DOHH2 (cell line): ENCODE data around the gene CRTAP.

ENCODE experiments used
- H3F3A ChIP-seq: fragments of 200-600 bp; sonication (generic), shearing (Covaris generic); 2 replicates; pipeline ENCODE4 v1.6.0; 2016; ENCODE audit warnings: antibody characterized with exemption, mild to moderate bottlenecking; ENCODE audit not compliant: control insufficient read depth, insufficient read depth
- H3K27ac ChIP-seq: fragments of 200-600 bp; sonication (generic); 2 replicates; pipeline ENCODE4 v1.5.1; 2014; ENCODE audit warnings: low read depth, mild to moderate bottlenecking, low read length, moderate library complexity
- H3K27me3 ChIP-seq: fragments of 200-600 bp; sonication (generic); 2 replicates; pipeline ENCODE4 v1.6.1; 2014; ENCODE audit warnings: mild to moderate bottlenecking, low read length, mixed read lengths; ENCODE audit not compliant: control insufficient read depth
- H3K36me3 ChIP-seq: fragments of 200-600 bp; sonication (generic); 2 replicates; pipeline ENCODE4 v1.6.1; 2014; ENCODE audit warnings: mild to moderate bottlenecking, low read length, moderate library complexity, mixed read lengths; ENCODE audit not compliant: control insufficient read depth
- H3K4me1 ChIP-seq: fragments of 200-600 bp; sonication (generic); 2 replicates; pipeline ENCODE4 v1.6.1; 2014; ENCODE audit warnings: mild to moderate bottlenecking, low read length, mixed read lengths; ENCODE audit not compliant: control insufficient read depth
- H3K4me2 ChIP-seq: fragments of 200-600 bp; sonication (generic); 2 replicates; pipeline ENCODE4 v1.6.0; 2014; ENCODE audit warnings: mild to moderate bottlenecking, low read length, moderate library complexity
- H3K4me3 ChIP-seq: fragments of 200-600 bp; sonication (generic); 2 replicates; pipeline ENCODE4 v1.5.1; 2014; ENCODE audit warnings: mild to moderate bottlenecking, low read length, mixed read lengths
- H3K79me2 ChIP-seq: fragments of 200-600 bp; sonication (generic); 2 replicates; pipeline ENCODE4 v1.6.1; 2014; ENCODE audit warnings: mild to moderate bottlenecking, low read length, mixed read lengths; ENCODE audit not compliant: control insufficient read depth
- H3K9me2 ChIP-seq: fragments of 200-600 bp; sonication (generic); replicated peaks from 2 replicates; pipeline ENCODE4 v1.6.1; 2014; ENCODE audit warnings: mild to moderate bottlenecking, low read length, mixed read lengths; ENCODE audit not compliant: control insufficient read depth
- H3K9me3 ChIP-seq: fragments of 200-600 bp; sonication (generic); 2 replicates; pipeline ENCODE4 v1.6.1; 2014; ENCODE audit warnings: antibody characterized with exemption, low read length, mixed read lengths; ENCODE audit not compliant: control insufficient read depth, insufficient read depth
- H4K20me1 ChIP-seq: fragments of 200-600 bp; sonication (generic); 2 replicates; pipeline ENCODE4 v1.6.0; 2014; ENCODE audit warnings: low read depth, mild to moderate bottlenecking, antibody characterized with exemption, low read length, moderate library complexity; ENCODE audit not compliant: control insufficient read depth, insufficient read depth
- EZH2phosphoT487 ChIP-seq: fragments of 200-600 bp; sonication (generic); IDR thresholded peaks from 2 replicates; pipeline ENCODE4 v1.6.1; 2017; ENCODE audit warnings: borderline replicate concordance, mild to moderate bottlenecking, antibody characterized with exemption, low read length, moderate library complexity, mixed read lengths
- TF ChIP-seq, protein P1 (sequence below): fragments of 200-600 bp; sonication (generic); IDR thresholded peaks from one replicate; pipeline ENCODE4 v1.5.1; 2014; ENCODE audit warnings: antibody characterized with exemption, mild to moderate bottlenecking, low read depth, low read length; ENCODE audit not compliant: poor library complexity, severe bottlenecking

CRTAP gene

DNA sequence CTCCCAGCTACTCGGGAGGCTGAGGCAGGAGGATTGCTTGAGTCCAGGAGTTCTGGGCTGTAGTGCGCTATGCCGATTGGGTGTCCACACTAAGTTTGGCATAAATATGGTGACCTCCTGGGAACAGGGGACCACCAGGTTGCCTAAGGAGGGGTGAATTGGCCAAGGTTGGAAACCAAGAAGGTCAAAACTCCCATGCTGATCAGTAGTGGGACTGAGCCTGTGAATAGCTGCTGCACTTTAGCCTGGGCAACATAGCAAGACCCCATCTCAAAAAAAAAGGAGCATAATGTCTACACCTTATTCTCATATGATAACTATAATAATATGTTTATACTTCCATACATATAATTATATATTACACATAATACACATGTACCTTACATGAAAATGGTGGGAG is 10.8 kb upstream of the CRTAP start:
- no peaks in the 10 kb centered on the region for H4K20me1 ChIP-seq
- no peak for TF ChIP-seq EZH2phosphoT487
- TF ChIP-seq, protein P1, sequence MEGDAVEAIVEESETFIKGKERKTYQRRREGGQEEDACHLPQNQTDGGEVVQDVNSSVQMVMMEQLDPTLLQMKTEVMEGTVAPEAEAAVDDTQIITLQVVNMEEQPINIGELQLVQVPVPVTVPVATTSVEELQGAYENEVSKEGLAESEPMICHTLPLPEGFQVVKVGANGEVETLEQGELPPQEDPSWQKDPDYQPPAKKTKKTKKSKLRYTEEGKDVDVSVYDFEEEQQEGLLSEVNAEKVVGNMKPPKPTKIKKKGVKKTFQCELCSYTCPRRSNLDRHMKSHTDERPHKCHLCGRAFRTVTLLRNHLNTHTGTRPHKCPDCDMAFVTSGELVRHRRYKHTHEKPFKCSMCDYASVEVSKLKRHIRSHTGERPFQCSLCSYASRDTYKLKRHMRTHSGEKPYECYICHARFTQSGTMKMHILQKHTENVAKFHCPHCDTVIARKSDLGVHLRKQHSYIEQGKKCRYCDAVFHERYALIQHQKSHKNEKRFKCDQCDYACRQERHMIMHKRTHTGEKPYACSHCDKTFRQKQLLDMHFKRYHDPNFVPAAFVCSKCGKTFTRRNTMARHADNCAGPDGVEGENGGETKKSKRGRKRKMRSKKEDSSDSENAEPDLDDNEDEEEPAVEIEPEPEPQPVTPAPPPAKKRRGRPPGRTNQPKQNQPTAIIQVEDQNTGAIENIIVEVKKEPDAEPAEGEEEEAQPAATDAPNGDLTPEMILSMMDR, result no peak
- peaks cover 8% of the 10 kb centered on the region for H3K4me1 ChIP-seq

GRCh38 chr3:33103480-33103879 is 10.3 kb upstream of the CRTAP start:
- Histone ChIP-seq H3K79me2 (no peaks in the 10 kb centered on the region), H3K36me3 (no peaks in the 10 kb centered on the region), H3K9me3 (no peaks in the 10 kb centered on the region), H3K4me3 (no peak overlapping the region), H4K20me1 (no peaks in the 10 kb centered on the region), H3K4me1 (peaks cover 7% of the 10 kb centered on the region), H3K27ac (no peak overlapping the region), H3K9me2 (no peaks in the 10 kb centered on the region), H3F3A (peaks cover 6% of the 10 kb centered on the region; the same call in 1 of the 2 replicates), H3K27me3 (no peaks in the 10 kb centered on the region), H3K4me2 (no peak overlapping the region)
- TF ChIP-seq, protein P1, result no peak
- TF ChIP-seq EZH2phosphoT487, result no peak

More for the DNA sequence above, 10.8 kb upstream of the CRTAP start:
- Histone ChIP-seq H3K4me2 (no peak overlapping the region), H3K27ac (no peak overlapping the region), H3K79me2 (no peaks in the 10 kb centered on the region), H3F3A (peaks cover 6% of the 10 kb centered on the region; the same call in 1 of the 2 replicates), H3K9me3 (no peaks in the 10 kb centered on the region), H3K27me3 (no peaks in the 10 kb centered on the region), H3K4me3 (no peak overlapping the region), H3K9me2 (no peaks in the 10 kb centered on the region), H3K36me3 (no peaks in the 10 kb centered on the region)

DNA sequence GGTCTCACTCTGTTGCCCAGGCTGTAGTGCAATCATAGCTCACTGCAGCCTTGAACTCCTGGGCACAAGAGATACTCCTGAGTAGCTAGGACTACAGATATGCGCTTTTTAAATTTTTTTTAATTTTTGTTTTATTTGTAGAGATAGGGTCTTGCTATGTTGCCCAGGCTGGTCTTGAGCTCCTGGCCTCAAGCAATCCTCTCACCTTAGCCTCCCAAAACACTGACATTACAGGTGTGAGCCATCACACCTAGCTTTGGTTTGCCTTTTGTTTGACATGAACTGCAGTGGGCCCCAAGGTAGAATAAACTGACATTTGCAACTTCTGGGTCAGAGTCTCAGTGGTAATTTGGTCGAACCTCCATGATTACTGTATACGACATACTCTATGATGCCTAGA is 9.0 kb upstream of the CRTAP start:
- H3F3A ChIP-seq, result no peaks in the 10 kb centered on the region
- no peaks in the 10 kb centered on the region for H4K20me1 ChIP-seq
- H3K9me2 ChIP-seq, result no peaks in the 10 kb centered on the region
- no peaks in the 10 kb centered on the region for H3K36me3 ChIP-seq
- no peak overlapping the region for H3K27ac ChIP-seq
- H3K79me2 ChIP-seq, result no peaks in the 10 kb centered on the region
- no peak overlapping the region for H3K4me3 ChIP-seq
- TF ChIP-seq, protein P1, result no peak
- no peak for TF ChIP-seq EZH2phosphoT487
- H3K27me3 ChIP-seq, result no peaks in the 10 kb centered on the region
- no peak overlapping the region for H3K4me2 ChIP-seq
- H3K4me1 ChIP-seq, result peaks cover 7% of the 10 kb centered on the region
- H3K9me3 ChIP-seq, result no peaks in the 10 kb centered on the region
